ENCODE measurements around the gene PLOD3. TPM values are rescaled to one million over a fixed set of nuclear protein-coding genes. Genes with fewer than 3 reads are reported as not detected.

PLOD3 gene
- total and polyA plus RNA-seq, 2 donors (not counting 3 experiments of a cell fraction or from before 2014, with no cell fraction given) = 143 to 170 TPM

DNA sequence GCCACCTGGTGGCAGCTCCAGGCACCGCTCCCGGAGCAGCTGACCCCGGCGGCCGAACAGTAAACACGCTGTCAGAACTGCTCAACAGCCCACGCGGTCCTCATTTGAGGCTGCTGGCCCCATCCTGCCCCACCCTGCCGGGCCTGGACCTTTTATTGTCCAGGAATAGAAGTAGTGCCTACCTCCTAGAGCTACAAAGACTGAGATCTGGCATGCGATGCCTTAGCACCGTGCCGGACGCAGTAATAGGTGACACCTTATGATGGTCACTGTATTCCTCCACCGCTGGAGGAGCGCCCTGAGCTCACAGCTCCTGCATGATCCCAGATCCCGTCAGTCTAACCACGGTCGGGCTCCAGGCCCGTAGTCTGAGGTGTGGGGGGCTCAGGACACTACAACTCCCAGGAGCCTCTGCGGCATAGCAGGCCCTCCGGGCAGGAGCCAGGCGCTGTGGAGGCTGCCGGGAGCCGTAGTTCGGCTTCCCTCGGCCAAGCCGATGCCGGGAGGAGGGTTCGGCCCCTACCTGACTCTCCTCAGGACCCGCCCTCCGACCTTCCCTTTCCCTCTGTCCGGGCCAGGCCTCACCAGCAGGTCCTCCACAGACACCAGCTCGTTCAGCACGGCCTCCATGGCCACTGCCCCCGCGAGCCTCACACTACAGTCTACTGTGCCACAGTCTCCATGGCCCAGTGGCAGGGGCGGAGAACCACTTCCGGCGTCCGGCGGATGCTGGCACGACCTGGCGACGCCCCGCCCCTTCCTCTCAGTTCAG lies 27.2 kb upstream of the PLOD3 start, which contains the start of gene FIS1:
Gene FIS1 (minus strand): TSS at position 707 of the 772 bp plus-strand sequence. CDS start 77 bp downstream, at position 630.
- Histone ChIP-seq H2AFZ (ENCODE audit: low read depth, low read length) (peak within 1 kb of the TSS; percentile 67), H3K79me2 (ENCODE audit: control insufficient read depth, insufficient read depth, low read length) (peaks cover 24% of the 10 kb centered on the region), H3K27me3 (ENCODE audit: control insufficient read depth in 2 of 2, insufficient read depth in 2 of 2, low read length in 2 of 2) (no peaks in the 10 kb centered on the region), H3K9ac (replicated peaks; ENCODE audit: extremely low read depth, insufficient read depth, low read length) (peak within 1 kb of the TSS; percentile 78), H3K4me3 (replicated peaks in 1 of 3; ENCODE audit: insufficient read depth in 1 of 3, low read depth in 1 of 3, low read length in 3 of 3) (peak within 1 kb of the TSS; percentile 64 to 89 (median 76)), H3K27ac (ENCODE audit: insufficient read depth, low read depth, low read length) (peak within 1 kb of the TSS; percentile 63), H3K9me1 (replicated peaks; ENCODE audit: control insufficient read depth, extremely low read depth, insufficient read depth, low read length) (no peaks in the 10 kb centered on the region), H3K4me1 (ENCODE audit: control insufficient read depth, extremely low read depth, insufficient read depth, low read length) (peaks cover 20% of the 10 kb centered on the region), H3K36me3 (ENCODE audit: control insufficient read depth in 2 of 2, extremely low read depth in 1 of 2, insufficient read depth in 2 of 2, low read length in 2 of 2) (peaks cover 0 to 10% of the 10 kb centered on the region in 2 experiments), H3K9me3 (replicated peaks; ENCODE audit: control insufficient read depth, insufficient read depth, low read length) (no peaks in the 10 kb centered on the region), H4K20me1 (replicated peaks; ENCODE audit: control insufficient read depth, extremely low read depth, insufficient read depth, low read length) (no peaks in the 10 kb centered on the region), H3K4me2 (ENCODE audit: insufficient read depth, low read length) (peak within 1 kb of the TSS; percentile 79)
- DNase-seq (ENCODE audit: low read depth, low spot score) (peak; percentile 93), FAIRE-seq (no peak)
- dilution Hi-C loops (cut with MboI; ENCODE audit: extremely low pct_ligation_motif_present, low sequenced_read_pairs) = no loop called here
- POLR2A ChIA-PET = interaction anchor here (0.6 to 2.2 kb wide), 3 partner anchors 27 to 355 kb away, joined by 3 to 12 read pairs (median 3); partner anchors contain the start of genes PLOD3, UFSP1 and ZNHIT1
- intact Hi-C loops (cut with micrococcal nuclease) = loop anchor here (1.0 kb wide), 1 partner anchor 27 kb away; the partner anchor contains the start of gene PLOD3
- no peak for TF ChIP-seq GATA2 (IDR thresholded peaks at IDR 0.05; ENCODE audit: insufficient read depth, insufficient read length, low read depth, low read length)
- TF ChIP-seq, protein P1, sequence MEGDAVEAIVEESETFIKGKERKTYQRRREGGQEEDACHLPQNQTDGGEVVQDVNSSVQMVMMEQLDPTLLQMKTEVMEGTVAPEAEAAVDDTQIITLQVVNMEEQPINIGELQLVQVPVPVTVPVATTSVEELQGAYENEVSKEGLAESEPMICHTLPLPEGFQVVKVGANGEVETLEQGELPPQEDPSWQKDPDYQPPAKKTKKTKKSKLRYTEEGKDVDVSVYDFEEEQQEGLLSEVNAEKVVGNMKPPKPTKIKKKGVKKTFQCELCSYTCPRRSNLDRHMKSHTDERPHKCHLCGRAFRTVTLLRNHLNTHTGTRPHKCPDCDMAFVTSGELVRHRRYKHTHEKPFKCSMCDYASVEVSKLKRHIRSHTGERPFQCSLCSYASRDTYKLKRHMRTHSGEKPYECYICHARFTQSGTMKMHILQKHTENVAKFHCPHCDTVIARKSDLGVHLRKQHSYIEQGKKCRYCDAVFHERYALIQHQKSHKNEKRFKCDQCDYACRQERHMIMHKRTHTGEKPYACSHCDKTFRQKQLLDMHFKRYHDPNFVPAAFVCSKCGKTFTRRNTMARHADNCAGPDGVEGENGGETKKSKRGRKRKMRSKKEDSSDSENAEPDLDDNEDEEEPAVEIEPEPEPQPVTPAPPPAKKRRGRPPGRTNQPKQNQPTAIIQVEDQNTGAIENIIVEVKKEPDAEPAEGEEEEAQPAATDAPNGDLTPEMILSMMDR (IDR thresholded peaks at IDR 0.05; ENCODE audit: extremely low read depth in 1 of 2, insufficient read depth in 1 of 2, low read depth in 1 of 2, low read length in 2 of 2) = peak; percentile 95 to 96
- TF ChIP-seq, protein P2, sequence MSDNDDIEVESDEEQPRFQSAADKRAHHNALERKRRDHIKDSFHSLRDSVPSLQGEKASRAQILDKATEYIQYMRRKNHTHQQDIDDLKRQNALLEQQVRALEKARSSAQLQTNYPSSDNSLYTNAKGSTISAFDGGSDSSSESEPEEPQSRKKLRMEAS (IDR thresholded peaks at IDR 0.05; ENCODE audit: insufficient read depth, insufficient read length) = no peak
- TF ChIP-seq POLR2AphosphoS5 (IDR thresholded peaks at IDR 0.05; ENCODE audit: insufficient read depth, low read depth, low read length) = peak; percentile 91
- TF ChIP-seq JUN (IDR thresholded peaks at IDR 0.05; ENCODE audit: borderline replicate concordance, insufficient read depth, insufficient read length, low read depth) = no peak
- peak; percentile 96 for TF ChIP-seq POLR2A (IDR thresholded peaks at IDR 0.05; ENCODE audit: low read depth, low read length)
- TSS peak; percentile 15 for BruUV-seq (replicated peaks)
- CTCF ChIA-PET = interaction anchor here (0.6 to 3.5 kb wide), 19 partner anchors 8 to 107 kb away, joined by 3 to 112 read pairs (median 4); partner anchors contain the start of genes PLOD3, VGF and ZNHIT1
